Natural killer cell treated with Interleukin-12 subunit alpha and Interleukin-12 subunit beta and Interleukin-15 and Interleukin-18, amount 100 ng/mL, for 72 hours (primary cell): ENCODE measurements around the gene TSHZ2. TPM values are rescaled to one million over a fixed set of nuclear protein-coding genes. Genes with fewer than 3 reads are reported as not detected.

Source experiments
- ATAC-seq, 2 donors: fragments of 150-1000 bp; cut with Tn5 transposase in 1 of 2; sonication (Bioruptor Pico), chemical (Tn5 transposase) in 1 of 2; 2 replicates each; pipeline ENCODE4 v1.10.0; 2021
- DNase-seq: peaks from one replicate; pipeline ENCODE4 v3.0.0; 2022; ENCODE audit warnings: low spot score
- H3K27ac Mint-ChIP-seq, 2 donors: 1 replicate in 1 of 2; 2 replicates in 1 of 2; pipeline ENCODE4 v1.8.0; 2022; ENCODE audit warnings: mixed read lengths in 2 of 2, mild to moderate bottlenecking in 1 of 2, moderate library complexity in 1 of 2
- H3K27me3 Mint-ChIP-seq, 2 donors: 1 replicate in 1 of 2; 2 replicates in 1 of 2; pipeline ENCODE4 v1.8.0; 2022; ENCODE audit warnings: mixed read lengths in 2 of 2
- H3K36me3 Mint-ChIP-seq: one replicate; pipeline ENCODE4 v1.8.0; 2022; ENCODE audit warnings: mixed read lengths
- H3K4me1 Mint-ChIP-seq, 2 donors: 1 replicate in 1 of 2; 2 replicates in 1 of 2; pipeline ENCODE4 v1.8.0; 2022; ENCODE audit warnings: low read depth in 2 of 2, mixed read lengths in 2 of 2, mild to moderate bottlenecking in 1 of 2
- H3K4me3 Mint-ChIP-seq: one replicate; pipeline ENCODE4 v1.8.0; 2022; ENCODE audit warnings: mixed read lengths
- H3K9me3 Mint-ChIP-seq: 2 replicates; pipeline ENCODE4 v1.8.0; 2022; ENCODE audit warnings: mixed read lengths
- total RNA-seq, 2 donors: library from RNA; stranded (reverse); gene quantifications; one replicate each; pipeline ENCODE4 v1.2.3, GENCODE V29; 2022

The TSHZ2 gene
- total RNA-seq, 2 donors from 2014 or later: 0.05 to 1.1 TPM

DNA sequence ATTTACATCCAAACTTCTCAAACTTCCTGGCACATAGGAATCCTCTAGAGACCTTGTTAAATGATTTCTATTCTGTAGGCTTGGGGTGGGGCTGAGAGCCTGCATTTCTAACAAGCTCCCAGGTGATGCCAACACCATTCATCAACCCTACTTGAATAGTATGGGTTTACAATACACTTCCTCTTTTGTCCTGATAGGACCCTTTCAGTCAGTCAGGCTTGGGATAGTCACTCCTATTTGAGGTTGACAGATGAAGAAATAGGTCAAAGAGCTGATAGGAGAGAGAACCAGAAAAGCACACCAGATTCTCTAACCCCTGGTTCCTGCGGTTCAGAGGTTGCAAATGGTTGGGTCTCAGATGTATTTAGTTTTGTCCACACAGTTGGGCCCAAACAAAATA is 273.4 kb downstream of the TSHZ2 start:
- Mint-ChIP-seq H3K9me3 (no peaks in the 10 kb centered on the region), H3K36me3 (no peaks in the 10 kb centered on the region), H3K27me3 (peaks cover 25 to 51% of the 10 kb centered on the region in 2 donors), H3K27ac (no peak overlapping the region), H3K4me3 (no peak overlapping the region), H3K4me1 (no peaks in the 10 kb centered on the region)
- DNase-seq (no peak), ATAC-seq (no peak)

DNA sequence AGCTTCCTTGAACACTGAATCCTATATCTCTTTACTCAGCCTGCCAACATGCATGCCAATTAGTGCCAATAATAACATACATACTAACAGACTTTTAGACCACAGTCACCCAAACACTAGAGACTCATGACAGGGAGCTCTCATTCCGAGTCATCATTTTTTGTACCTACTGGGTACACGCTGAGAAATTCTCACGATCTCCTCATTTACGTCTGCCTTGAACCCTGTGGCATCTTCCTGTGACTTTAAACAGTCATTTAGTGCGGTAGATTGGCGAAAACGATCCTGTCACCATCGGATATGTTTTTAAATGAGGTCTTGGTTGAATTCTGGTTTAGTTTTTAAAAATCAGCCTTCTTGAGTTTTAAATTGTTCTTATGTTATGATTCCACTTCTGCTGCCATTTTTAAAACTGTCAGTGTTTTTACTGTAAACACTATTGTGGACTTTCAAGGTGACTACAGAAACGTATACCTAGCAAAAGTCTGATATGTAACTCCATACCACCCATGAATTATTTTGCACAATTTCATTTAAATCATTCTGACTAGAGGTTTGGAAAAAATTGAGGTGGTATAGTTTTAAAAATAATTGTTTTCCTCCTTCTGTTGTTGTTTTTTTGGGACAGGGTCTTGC is 275.4 kb downstream of the TSHZ2 start:
- H3K9me3 Mint-ChIP-seq: no peaks in the 10 kb centered on the region
- H3K27me3 Mint-ChIP-seq: peaks cover 23 to 59% of the 10 kb centered on the region in 2 donors
- DNase-seq: no peak
- ATAC-seq: peak in 1 of 2 donors; percentile 33
- no peaks in the 10 kb centered on the region for H3K36me3 Mint-ChIP-seq
- H3K27ac Mint-ChIP-seq: no peak overlapping the region
- no peaks in the 10 kb centered on the region for H3K4me1 Mint-ChIP-seq
- H3K4me3 Mint-ChIP-seq: no peak overlapping the region

DNA sequence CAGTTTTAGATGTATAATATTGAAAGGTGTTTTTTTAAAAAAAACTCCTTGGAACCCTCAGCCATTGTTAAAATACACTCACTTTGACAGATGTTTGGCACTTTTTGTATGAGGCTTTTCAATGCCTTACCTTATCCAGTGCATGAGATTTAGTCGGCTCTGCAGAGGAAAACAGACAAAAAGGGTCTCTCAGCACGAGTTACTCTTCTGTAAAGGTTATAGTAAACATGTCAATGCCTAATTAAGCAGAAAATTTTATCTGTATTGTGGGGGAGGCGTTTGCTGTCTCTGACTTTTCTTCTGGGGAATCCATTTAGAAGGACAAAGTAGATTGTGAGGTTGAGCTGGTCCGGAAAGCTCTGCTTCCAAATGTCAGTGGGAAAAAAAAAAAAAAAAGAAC is 278.3 kb downstream of the TSHZ2 start:
- Mint-ChIP-seq H3K27me3 (peaks cover 17 to 39% of the 10 kb centered on the region in 2 donors), H3K4me3 (no peak overlapping the region), H3K4me1 (no peaks in the 10 kb centered on the region), H3K27ac (no peak overlapping the region), H3K9me3 (no peaks in the 10 kb centered on the region), H3K36me3 (no peaks in the 10 kb centered on the region)
- no peak for ATAC-seq
- DNase-seq: no peak

DNA sequence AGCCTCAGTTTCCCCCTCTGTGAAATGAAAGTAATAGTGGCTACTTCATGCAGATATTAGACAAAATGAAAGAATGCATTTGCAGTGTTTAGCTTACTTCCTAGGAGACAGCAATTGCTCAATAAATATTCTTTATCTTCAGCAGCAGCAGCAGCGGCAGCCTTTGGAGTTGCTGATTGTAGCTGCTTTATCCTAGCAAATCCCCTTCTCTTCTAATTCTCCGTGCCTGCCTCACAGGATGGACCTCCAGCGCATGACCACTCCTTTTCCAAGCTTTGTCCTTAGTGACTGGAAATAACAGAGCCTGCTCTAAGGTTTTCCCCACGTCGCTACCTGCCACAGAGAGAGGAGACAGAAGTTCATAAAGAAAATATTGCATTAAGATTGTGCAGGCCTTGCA is 279.8 kb downstream of the TSHZ2 start:
- ATAC-seq (no peak), DNase-seq (no peak)
- no peaks in the 10 kb centered on the region for H3K9me3 Mint-ChIP-seq
- H3K27ac Mint-ChIP-seq: no peak overlapping the region
- H3K27me3 Mint-ChIP-seq: peaks cover 13 to 33% of the 10 kb centered on the region in 2 donors
- H3K4me3 Mint-ChIP-seq: no peak overlapping the region
- H3K4me1 Mint-ChIP-seq: no peaks in the 10 kb centered on the region
- H3K36me3 Mint-ChIP-seq: no peaks in the 10 kb centered on the region

DNA sequence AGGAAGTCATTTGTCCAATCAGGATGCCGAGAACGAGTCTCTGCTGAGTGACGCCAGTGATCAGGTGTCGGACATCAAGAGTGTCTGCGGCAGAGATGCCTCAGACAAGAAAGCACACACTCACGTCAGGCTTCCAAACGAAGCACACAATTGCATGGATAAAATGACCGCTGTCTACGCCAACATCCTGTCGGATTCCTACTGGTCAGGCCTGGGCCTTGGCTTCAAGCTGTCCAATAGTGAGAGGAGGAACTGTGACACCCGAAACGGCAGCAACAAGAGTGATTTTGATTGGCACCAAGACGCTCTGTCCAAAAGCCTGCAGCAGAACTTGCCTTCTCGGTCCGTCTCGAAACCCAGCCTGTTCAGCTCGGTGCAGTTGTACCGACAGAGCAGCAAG is 281.5 kb downstream of the TSHZ2 start:
- H3K27me3 Mint-ChIP-seq: peaks cover 17 to 45% of the 10 kb centered on the region in 2 donors
- H3K27ac Mint-ChIP-seq: no peak overlapping the region
- H3K4me1 Mint-ChIP-seq: no peaks in the 10 kb centered on the region
- no peaks in the 10 kb centered on the region for H3K9me3 Mint-ChIP-seq
- H3K4me3 Mint-ChIP-seq: no peak overlapping the region
- H3K36me3 Mint-ChIP-seq: no peaks in the 10 kb centered on the region
- no peak for ATAC-seq
- DNase-seq: no peak

DNA sequence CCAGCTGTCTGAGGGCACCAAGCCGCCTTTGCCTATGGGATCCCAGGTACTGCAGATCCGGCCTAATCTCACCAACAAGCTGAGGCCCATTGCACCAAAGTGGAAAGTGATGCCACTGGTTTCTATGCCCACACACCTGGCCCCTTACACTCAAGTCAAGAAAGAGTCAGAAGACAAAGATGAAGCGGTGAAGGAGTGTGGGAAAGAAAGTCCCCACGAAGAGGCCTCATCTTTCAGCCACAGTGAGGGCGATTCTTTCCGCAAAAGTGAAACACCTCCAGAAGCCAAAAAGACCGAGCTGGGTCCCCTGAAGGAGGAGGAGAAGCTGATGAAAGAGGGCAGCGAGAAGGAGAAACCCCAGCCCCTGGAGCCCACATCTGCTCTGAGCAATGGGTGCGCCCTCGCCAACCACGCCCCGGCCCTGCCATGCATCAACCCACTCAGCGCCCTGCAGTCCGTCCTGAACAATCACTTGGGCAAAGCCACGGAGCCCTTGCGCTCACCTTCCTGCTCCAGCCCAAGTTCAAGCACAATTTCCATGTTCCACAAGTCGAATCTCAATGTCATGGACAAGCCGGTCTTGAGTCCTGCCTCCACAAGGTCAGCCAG is 283.0 kb downstream of the TSHZ2 start:
- Mint-ChIP-seq H3K4me3 (no peak overlapping the region), H3K27me3 (peaks cover 17 to 40% of the 10 kb centered on the region in 2 donors), H3K27ac (no peak overlapping the region), H3K4me1 (no peaks in the 10 kb centered on the region), H3K9me3 (no peaks in the 10 kb centered on the region), H3K36me3 (no peaks in the 10 kb centered on the region)
- ATAC-seq: no peak
- no peak for DNase-seq

DNA sequence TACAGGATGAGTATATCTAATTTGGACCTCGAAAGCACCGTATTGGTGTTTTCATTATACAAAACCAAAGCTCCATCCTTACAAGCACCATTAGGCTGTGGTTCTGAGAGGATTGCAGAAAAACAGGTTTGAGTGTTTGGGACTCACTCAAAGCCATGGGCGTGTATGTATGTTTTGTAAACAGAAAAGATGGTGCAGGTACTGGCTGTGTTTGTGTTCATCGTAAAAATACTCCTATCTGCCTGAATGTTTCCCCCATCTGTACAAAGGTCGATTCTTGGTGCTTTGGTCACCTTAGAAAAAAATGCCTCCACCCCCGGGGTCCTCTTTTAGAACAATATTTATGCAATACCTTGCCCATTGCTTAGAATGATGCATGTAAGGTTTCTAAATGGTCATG is 286.6 kb downstream of the TSHZ2 start:
- Mint-ChIP-seq H3K4me3 (no peak overlapping the region), H3K9me3 (no peaks in the 10 kb centered on the region), H3K27ac (no peak overlapping the region), H3K27me3 (peaks cover 29 to 41% of the 10 kb centered on the region in 2 donors), H3K36me3 (no peaks in the 10 kb centered on the region), H3K4me1 (no peaks in the 10 kb centered on the region)
- DNase-seq: no peak
- ATAC-seq: no peak

DNA sequence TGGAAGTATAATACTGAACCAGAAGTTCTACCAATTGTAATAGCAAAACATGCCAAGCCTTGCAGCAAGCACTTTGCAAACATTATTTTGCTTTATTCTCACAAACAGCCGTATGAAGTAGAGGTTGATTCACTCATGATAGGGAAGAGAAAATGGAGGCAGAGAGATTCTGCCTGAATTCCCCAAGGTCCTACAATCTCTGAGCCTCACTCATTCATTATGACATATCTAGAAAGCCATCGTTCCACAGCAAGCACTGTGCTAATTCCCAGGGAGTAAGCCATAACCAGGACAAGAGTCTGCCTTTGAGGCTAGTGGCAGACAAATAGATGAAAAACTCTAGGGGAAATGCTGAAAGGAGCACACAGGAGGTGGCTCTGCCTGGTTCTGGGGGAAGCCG is 288.0 kb downstream of the TSHZ2 start:
- H3K27ac Mint-ChIP-seq: no peak overlapping the region
- no peak for DNase-seq
- no peaks in the 10 kb centered on the region for H3K4me1 Mint-ChIP-seq
- no peaks in the 10 kb centered on the region for H3K36me3 Mint-ChIP-seq
- no peak overlapping the region for H3K4me3 Mint-ChIP-seq
- ATAC-seq: no peak
- H3K9me3 Mint-ChIP-seq: no peaks in the 10 kb centered on the region
- H3K27me3 Mint-ChIP-seq: peaks cover 39 to 55% of the 10 kb centered on the region in 2 donors

DNA sequence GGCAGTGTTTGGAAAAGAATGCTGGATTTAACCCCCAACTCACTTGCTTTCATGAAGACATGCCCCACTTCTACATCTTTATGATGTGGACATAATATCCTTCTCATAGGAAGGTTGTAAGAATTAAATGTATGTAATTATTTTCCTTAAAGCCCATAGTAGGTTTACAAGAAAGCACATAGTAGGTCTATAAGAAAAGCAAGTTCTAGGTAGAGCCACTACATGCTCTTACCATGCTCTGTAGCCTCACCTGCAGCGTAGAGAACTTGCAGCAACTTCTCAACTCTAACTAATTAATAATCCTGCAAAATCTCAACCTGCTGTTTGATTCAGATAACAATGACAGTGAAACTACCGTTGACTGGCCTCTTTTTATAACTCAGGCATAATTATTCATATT is 288.4 kb downstream of the TSHZ2 start:
- H3K27ac Mint-ChIP-seq: no peak overlapping the region
- no peak for ATAC-seq
- no peaks in the 10 kb centered on the region for H3K36me3 Mint-ChIP-seq
- peaks cover 40 to 58% of the 10 kb centered on the region in 2 donors for H3K27me3 Mint-ChIP-seq
- no peaks in the 10 kb centered on the region for H3K9me3 Mint-ChIP-seq
- H3K4me1 Mint-ChIP-seq: no peaks in the 10 kb centered on the region
- no peak overlapping the region for H3K4me3 Mint-ChIP-seq
- DNase-seq: no peak

DNA sequence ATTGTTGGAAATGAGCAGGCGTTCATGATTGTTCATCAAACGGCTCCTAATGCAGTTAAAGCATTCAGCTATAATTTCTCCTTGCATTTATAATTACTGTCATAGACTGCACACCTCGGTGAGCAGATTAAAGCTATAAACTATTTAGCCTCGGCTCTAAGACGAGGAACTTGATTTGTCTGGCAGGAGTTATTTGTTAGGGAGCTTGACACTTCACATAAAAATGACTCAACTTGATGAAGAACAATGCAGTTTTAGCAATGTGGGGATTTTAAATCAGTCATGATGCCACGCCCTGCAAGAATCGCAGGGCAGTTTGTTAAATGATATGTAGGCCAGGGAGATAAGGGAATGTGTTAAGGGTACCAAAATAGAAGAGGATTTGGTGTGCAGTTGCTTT is 290.2 kb downstream of the TSHZ2 start:
- ATAC-seq (no peak), DNase-seq (no peak)
- H3K9me3 Mint-ChIP-seq: no peaks in the 10 kb centered on the region
- H3K36me3 Mint-ChIP-seq: no peaks in the 10 kb centered on the region
- H3K4me3 Mint-ChIP-seq: no peak overlapping the region
- no peak overlapping the region for H3K27ac Mint-ChIP-seq
- H3K27me3 Mint-ChIP-seq: peaks cover 44 to 61% of the 10 kb centered on the region in 2 donors
- no peaks in the 10 kb centered on the region for H3K4me1 Mint-ChIP-seq

DNA sequence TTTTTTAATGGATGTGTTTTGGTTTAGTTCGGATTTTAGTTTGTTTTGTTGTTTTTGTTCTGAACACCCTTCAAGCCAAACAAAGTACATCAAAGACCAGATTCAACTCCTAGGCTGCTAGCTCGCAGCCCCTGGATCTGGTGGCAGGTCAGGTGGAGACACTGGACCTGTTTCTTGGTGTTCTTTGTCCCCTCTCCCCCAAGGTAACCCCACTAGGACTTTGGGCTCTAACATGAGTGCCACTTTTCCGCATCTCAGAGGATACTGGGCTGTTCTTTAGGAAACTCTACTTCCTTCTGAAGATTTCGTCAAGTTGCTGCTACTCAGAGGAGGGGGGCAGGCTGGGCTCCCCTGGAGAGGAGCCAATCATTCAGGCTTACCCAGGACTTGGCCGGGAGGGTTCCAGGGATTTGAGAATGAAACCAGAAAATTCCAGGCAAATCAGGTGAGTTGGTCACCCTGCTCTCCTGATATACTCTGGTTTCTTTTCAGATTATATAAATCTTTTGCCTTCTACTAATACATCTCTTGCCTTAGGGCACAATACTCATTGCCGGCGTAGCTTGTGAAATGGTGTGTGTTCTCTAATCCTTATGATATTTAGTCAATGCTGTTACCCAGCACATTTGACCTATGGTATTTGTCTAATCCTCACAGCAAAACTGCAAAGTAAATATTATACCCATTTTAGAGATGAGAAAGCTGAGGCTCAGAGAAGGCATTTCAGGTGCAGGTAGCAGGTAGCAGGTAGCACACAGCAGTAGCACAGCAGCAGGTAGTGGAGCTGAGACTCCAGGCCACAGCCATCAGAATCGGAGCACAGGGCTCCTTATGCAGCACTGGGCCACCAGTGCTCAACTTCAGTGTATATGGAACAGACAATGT is 291.6 kb downstream of the TSHZ2 start:
- Mint-ChIP-seq H3K4me3 (no peak overlapping the region), H3K36me3 (no peaks in the 10 kb centered on the region), H3K27me3 (peaks cover 42 to 52% of the 10 kb centered on the region in 2 donors), H3K27ac (no peak overlapping the region), H3K9me3 (no peaks in the 10 kb centered on the region), H3K4me1 (no peaks in the 10 kb centered on the region)
- DNase-seq (no peak), ATAC-seq (no peak)

DNA sequence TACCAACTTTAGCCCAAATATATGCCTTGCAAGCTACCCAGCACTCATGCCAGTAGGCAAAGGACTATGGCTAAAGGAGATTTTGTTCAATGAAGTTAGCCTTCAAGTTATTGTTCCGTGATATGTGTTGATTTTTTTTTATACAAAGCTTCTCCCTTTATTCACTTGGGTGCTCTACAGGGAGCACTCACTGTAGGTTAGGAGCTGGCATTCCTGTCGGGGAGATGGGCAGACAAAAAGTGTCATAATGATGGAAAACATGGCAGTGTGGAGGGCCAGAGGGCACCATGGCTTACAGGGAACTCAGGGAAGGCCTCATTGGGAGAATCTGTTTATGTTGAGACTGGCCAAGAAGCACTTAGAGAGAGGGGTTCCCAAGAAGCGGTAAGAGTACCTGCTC is 292.4 kb downstream of the TSHZ2 start:
- Mint-ChIP-seq H3K27me3 (peaks cover 43 to 52% of the 10 kb centered on the region in 2 donors), H3K27ac (no peak overlapping the region), H3K36me3 (no peaks in the 10 kb centered on the region), H3K9me3 (no peaks in the 10 kb centered on the region), H3K4me1 (no peaks in the 10 kb centered on the region), H3K4me3 (no peak overlapping the region)
- ATAC-seq (no peak), DNase-seq (no peak)

DNA sequence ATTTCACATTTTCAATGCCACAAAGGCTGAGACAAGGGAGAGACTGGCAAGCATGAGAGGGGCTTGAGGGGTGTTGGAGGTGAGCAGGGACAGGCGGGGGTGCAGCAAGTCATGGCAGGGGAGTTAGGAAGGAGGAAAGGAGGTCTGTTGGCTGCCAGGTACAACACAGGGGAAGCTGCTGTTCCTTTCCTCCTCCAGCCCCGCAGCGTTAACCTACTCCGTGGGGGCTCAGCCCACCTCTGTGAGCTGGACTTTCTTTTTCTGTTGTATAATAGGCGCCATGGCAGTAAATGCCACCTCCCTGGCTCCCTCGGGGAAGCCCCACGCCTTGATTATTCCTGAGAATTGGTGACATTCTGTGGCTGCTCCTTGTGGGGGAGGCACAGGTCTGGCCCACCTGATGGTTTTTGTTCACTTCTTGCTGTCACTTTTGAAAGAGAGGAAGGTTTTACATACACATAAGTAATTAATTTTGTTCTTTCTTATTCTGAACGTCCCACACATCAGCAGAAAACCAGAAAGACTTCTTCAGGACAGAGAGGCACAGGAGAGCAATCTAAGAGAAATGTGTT is 293.2 kb downstream of the TSHZ2 start:
- no peak for ATAC-seq
- H3K27ac Mint-ChIP-seq: no peak overlapping the region

DNA sequence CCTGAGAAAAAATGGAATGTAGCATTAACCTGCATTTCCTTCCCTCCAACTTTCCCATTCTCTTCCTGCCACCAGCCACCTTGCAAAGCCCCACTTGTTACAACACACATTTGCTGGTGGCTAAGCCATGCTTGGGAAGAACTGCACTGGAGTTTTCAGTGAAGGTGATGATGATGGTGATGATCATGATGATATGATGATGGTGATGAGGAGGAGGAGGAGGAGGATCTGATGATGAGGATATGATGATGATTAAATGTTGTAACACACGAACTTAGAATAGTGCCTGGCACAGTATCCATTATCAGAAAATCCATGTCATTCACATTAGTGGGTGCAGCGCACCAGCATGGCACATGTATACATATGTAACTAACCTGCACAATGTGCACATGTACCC is 297.2 kb downstream of the TSHZ2 start:
- no peak overlapping the region for H3K27ac Mint-ChIP-seq
- no peaks in the 10 kb centered on the region for H3K36me3 Mint-ChIP-seq
- no peaks in the 10 kb centered on the region for H3K4me1 Mint-ChIP-seq
- H3K4me3 Mint-ChIP-seq: no peak overlapping the region
- ATAC-seq (no peak), DNase-seq (no peak)
- peaks cover 32 to 40% of the 10 kb centered on the region in 2 donors for H3K27me3 Mint-ChIP-seq
- no peaks in the 10 kb centered on the region for H3K9me3 Mint-ChIP-seq

More for the DNA sequence above, 293.2 kb downstream of the TSHZ2 start:
- DNase-seq: no peak
- no peaks in the 10 kb centered on the region for H3K4me1 Mint-ChIP-seq
- H3K36me3 Mint-ChIP-seq: no peaks in the 10 kb centered on the region
- no peaks in the 10 kb centered on the region for H3K9me3 Mint-ChIP-seq
- no peak overlapping the region for H3K4me3 Mint-ChIP-seq
- H3K27me3 Mint-ChIP-seq: peaks cover 40 to 45% of the 10 kb centered on the region in 2 donors
